Measurements from ENCODE around the gene CCDC38.
"Not testable (repeated sequence)": the region's sequence is repeated elsewhere in the genome, so short reads cannot be mapped to it uniquely, and the experiment has no call there.

CCDC38 gene

DNA sequence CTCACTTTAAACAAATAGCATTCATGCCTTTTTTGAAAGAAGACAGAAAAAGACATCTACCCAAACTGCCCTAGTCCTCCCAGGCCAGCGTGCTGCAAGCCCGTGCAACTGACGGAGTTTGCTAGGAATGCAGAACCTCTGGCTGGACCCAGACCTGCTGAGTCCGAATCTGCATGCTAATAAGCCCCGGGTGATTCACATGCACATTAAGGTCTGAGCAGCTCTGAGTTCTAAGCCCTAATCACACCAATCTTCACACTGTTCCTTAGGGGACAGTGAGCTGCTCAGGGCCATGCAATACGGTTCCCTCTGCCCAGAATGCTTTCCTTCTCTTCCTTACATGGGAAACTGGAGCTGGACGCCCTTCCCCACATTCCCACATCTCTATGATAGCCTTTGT is 28.5 kb upstream of the CCDC38 start:
- TF ChIP-seq, protein P1, sequence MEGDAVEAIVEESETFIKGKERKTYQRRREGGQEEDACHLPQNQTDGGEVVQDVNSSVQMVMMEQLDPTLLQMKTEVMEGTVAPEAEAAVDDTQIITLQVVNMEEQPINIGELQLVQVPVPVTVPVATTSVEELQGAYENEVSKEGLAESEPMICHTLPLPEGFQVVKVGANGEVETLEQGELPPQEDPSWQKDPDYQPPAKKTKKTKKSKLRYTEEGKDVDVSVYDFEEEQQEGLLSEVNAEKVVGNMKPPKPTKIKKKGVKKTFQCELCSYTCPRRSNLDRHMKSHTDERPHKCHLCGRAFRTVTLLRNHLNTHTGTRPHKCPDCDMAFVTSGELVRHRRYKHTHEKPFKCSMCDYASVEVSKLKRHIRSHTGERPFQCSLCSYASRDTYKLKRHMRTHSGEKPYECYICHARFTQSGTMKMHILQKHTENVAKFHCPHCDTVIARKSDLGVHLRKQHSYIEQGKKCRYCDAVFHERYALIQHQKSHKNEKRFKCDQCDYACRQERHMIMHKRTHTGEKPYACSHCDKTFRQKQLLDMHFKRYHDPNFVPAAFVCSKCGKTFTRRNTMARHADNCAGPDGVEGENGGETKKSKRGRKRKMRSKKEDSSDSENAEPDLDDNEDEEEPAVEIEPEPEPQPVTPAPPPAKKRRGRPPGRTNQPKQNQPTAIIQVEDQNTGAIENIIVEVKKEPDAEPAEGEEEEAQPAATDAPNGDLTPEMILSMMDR (IDR thresholded peaks at IDR 0.05; ENCODE audit: low read length) = no peak
- TF ChIP-seq EZH2 (IDR thresholded peaks at IDR 0.05; ENCODE audit: borderline replicate concordance, low read length) = no peak
- H3K4me1 ChIP-seq (ENCODE audit: insufficient read depth, low read length, severe bottlenecking) = no peaks in the 10 kb centered on the region
- no peaks in the 10 kb centered on the region for H4K20me1 ChIP-seq (ENCODE audit: insufficient read depth, low read length)
- no peaks in the 10 kb centered on the region for H3K27me3 ChIP-seq (ENCODE audit: insufficient read depth, low read length)
- H3K9me2 ChIP-seq (ENCODE audit: low read depth, low read length) = no peaks in the 10 kb centered on the region
- no peak overlapping the region for H2AFZ ChIP-seq (ENCODE audit: low read length)
- no peaks in the 10 kb centered on the region for H3K36me3 ChIP-seq (ENCODE audit: insufficient read depth, low read length)
- no peaks in the 10 kb centered on the region for H3K9me3 ChIP-seq (ENCODE audit: low read length)
- H3K4me3 ChIP-seq (ENCODE audit: low read depth, low read length, poor library complexity, severe bottlenecking) = no peak overlapping the region
- H3K27ac ChIP-seq (ENCODE audit: low read depth, low read length, poor library complexity, severe bottlenecking) = no peak overlapping the region
- no peaks in the 10 kb centered on the region for H3K79me2 ChIP-seq (ENCODE audit: insufficient read depth, low read length)
- no peak overlapping the region for H3K9ac ChIP-seq (ENCODE audit: low read length)
- no peak overlapping the region for H3K4me2 ChIP-seq (ENCODE audit: low read length)
- H3F3A ChIP-seq (ENCODE audit: insufficient read depth, low read length) = no peaks in the 10 kb centered on the region

- not testable (repeated sequence) for H3F3A ChIP-seq (ENCODE audit: insufficient read depth, low read length); H3K4me3 ChIP-seq (ENCODE audit: low read depth, low read length, poor library complexity, severe bottlenecking); H2AFZ ChIP-seq (ENCODE audit: low read length); H3K79me2 ChIP-seq (ENCODE audit: insufficient read depth, low read length); H3K27me3 ChIP-seq (ENCODE audit: insufficient read depth, low read length); H3K9me3 ChIP-seq (ENCODE audit: low read length); H3K4me2 ChIP-seq (ENCODE audit: low read length); H3K9me2 ChIP-seq (ENCODE audit: low read depth, low read length); H3K36me3 ChIP-seq (ENCODE audit: insufficient read depth, low read length); H3K9ac ChIP-seq (ENCODE audit: low read length); H3K4me1 ChIP-seq (ENCODE audit: insufficient read depth, low read length, severe bottlenecking); H4K20me1 ChIP-seq (ENCODE audit: insufficient read depth, low read length); H3K27ac ChIP-seq (ENCODE audit: low read depth, low read length, poor library complexity, severe bottlenecking)
These were observed 26.7 kb upstream of the CCDC38 start for GRCh38 chr12:95969116-95969515.

DNA sequence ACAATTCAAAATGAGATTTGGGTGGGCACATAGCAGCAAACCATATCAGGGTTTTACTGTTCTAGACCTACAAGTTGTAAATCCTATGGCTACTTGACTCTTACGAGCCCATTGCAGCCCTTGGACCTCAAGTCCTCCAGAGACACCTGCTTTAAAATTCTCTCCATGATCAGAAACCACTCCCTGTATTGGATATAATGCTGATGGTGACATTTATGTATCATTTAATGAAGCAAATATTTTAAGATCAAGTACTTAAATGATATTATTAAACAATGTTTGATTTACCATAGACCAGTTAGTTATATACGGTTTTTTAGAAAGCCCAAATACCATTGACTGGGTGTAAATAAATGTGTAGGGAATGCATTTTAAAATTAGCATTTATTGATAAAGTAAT is 24.9 kb upstream of the CCDC38 start:
- Histone ChIP-seq H3K9me2 (ENCODE audit: low read depth, low read length) (no peaks in the 10 kb centered on the region), H4K20me1 (ENCODE audit: insufficient read depth, low read length) (no peaks in the 10 kb centered on the region), H3K27ac (ENCODE audit: low read depth, low read length, poor library complexity, severe bottlenecking) (no peak overlapping the region), H3K36me3 (ENCODE audit: insufficient read depth, low read length) (no peaks in the 10 kb centered on the region), H3K79me2 (ENCODE audit: insufficient read depth, low read length) (no peaks in the 10 kb centered on the region), H3K4me1 (ENCODE audit: insufficient read depth, low read length, severe bottlenecking) (no peaks in the 10 kb centered on the region), H3K9me3 (ENCODE audit: low read length) (no peaks in the 10 kb centered on the region), H3K4me3 (ENCODE audit: low read depth, low read length, poor library complexity, severe bottlenecking) (no peak overlapping the region), H3K9ac (ENCODE audit: low read length) (no peak overlapping the region), H3K4me2 (ENCODE audit: low read length) (no peak overlapping the region), H2AFZ (ENCODE audit: low read length) (no peak overlapping the region), H3F3A (ENCODE audit: insufficient read depth, low read length) (no peaks in the 10 kb centered on the region), H3K27me3 (ENCODE audit: insufficient read depth, low read length) (no peaks in the 10 kb centered on the region)
- TF ChIP-seq, protein P1 (IDR thresholded peaks at IDR 0.05; ENCODE audit: low read length) = no peak
- no peak for TF ChIP-seq EZH2 (IDR thresholded peaks at IDR 0.05; ENCODE audit: borderline replicate concordance, low read length)

GRCh38 chr12:95966287-95966870 is 24.0 kb upstream of the CCDC38 start:
- Histone ChIP-seq H3F3A (ENCODE audit: insufficient read depth, low read length) (no peaks in the 10 kb centered on the region), H3K79me2 (ENCODE audit: insufficient read depth, low read length) (no peaks in the 10 kb centered on the region), H3K9ac (ENCODE audit: low read length) (no peak overlapping the region), H3K9me3 (ENCODE audit: low read length) (no peaks in the 10 kb centered on the region), H4K20me1 (ENCODE audit: insufficient read depth, low read length) (no peaks in the 10 kb centered on the region), H3K4me3 (ENCODE audit: low read depth, low read length, poor library complexity, severe bottlenecking) (no peak overlapping the region), H3K4me2 (ENCODE audit: low read length) (no peak overlapping the region), H3K9me2 (ENCODE audit: low read depth, low read length) (no peaks in the 10 kb centered on the region), H2AFZ (ENCODE audit: low read length) (no peak overlapping the region), H3K4me1 (ENCODE audit: insufficient read depth, low read length, severe bottlenecking) (no peaks in the 10 kb centered on the region), H3K27me3 (ENCODE audit: insufficient read depth, low read length) (no peaks in the 10 kb centered on the region), H3K27ac (ENCODE audit: low read depth, low read length, poor library complexity, severe bottlenecking) (no peak overlapping the region), H3K36me3 (ENCODE audit: insufficient read depth, low read length) (no peaks in the 10 kb centered on the region)
- TF ChIP-seq, protein P1 (IDR thresholded peaks at IDR 0.05; ENCODE audit: low read length) = no peak
- TF ChIP-seq EZH2 (IDR thresholded peaks at IDR 0.05; ENCODE audit: borderline replicate concordance, low read length) = no peak
